IPS DF 4.7 (cell line): ENCODE results near the gene PER2.
A peak's percentile ranks its signal among the peaks of the same experiment; 100 is the strongest.

Experiments
- DNase-seq: peaks from one replicate; pipeline ENCODE4 v3.0.0-alpha.2; 2013; ENCODE audit warnings: low spot score; ENCODE audit errors: extremely low read depth

The PER2 gene

GRCh38 chr2:238308177-238308576 lies 19.8 kb upstream of the PER2 start:
- no peak for DNase-seq

GRCh38 chr2:238306672-238306998 lies 18.2 kb upstream of the PER2 start:
- DNase-seq, result no peak

- no peak for DNase-seq
Observed at GRCh38 chr2:238305965-238306671, 17.7 kb upstream of the PER2 start.

GRCh38 chr2:238305092-238305862 lies 16.9 kb upstream of the PER2 start:
- no peak for DNase-seq

DNA sequence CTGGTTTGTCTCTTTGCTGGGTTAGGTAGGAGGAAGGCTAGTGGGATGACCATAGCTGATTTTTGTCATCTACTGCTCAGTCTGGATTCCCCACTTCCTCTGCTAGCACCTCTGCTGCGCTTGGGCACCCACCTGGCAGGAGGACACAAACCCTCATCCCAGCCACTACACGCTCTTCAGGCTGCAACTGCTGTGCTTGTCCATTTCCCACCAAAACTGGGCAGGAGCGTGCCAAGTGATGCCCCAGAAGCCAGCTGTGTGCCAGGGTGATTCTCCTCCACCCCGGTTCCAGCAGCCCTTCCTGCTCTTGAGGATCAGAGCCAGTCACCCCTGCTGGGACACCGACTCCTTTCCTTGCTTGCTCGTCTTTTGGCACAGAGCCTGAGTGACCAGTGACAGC lies 15.7 kb upstream of the PER2 start:
- DNase-seq, result no peak

GRCh38 chr2:238302751-238303150 lies 14.3 kb upstream of the PER2 start:
- DNase-seq, result no peak

DNA sequence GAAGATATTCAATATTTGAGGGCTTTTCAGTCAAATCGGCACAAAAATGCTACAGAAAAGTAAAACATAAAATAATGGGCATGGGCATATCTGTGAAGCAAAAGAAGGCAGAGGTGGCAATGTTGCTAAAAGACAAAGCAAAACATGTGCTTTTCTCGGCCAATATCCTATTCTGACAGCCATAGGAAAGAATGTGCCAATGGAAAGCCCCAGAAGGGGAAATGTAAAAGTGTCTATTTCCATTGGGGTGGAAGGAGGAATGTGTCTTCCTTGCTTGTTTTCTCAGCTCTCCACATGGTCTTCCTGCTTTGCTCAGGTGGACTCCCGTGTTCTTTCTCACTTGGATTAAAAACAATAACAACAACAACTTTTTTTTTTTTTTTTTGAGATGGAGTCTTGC lies 13.7 kb upstream of the PER2 start:
- DNase-seq, result no peak

DNA sequence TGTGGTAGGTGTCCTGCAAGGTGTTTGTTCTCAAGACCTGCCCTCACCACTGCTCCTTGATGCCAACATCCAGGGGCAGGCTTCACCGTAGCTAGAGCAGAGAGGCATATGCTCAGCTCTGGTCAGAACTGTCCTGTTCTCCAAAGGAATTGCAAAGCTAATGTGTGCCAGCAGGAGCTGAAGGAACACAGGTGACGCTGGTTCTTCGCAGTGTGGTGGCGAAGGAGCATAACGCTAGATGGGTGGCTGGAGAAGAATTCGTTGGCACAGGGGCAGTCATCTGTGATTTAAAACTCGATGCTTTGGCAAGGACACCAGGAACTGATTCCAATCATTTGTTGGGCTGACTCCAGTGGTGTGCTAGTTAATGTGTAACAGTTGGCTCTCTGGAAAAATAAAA lies 11.4 kb upstream of the PER2 start:
- no peak for DNase-seq

DNA sequence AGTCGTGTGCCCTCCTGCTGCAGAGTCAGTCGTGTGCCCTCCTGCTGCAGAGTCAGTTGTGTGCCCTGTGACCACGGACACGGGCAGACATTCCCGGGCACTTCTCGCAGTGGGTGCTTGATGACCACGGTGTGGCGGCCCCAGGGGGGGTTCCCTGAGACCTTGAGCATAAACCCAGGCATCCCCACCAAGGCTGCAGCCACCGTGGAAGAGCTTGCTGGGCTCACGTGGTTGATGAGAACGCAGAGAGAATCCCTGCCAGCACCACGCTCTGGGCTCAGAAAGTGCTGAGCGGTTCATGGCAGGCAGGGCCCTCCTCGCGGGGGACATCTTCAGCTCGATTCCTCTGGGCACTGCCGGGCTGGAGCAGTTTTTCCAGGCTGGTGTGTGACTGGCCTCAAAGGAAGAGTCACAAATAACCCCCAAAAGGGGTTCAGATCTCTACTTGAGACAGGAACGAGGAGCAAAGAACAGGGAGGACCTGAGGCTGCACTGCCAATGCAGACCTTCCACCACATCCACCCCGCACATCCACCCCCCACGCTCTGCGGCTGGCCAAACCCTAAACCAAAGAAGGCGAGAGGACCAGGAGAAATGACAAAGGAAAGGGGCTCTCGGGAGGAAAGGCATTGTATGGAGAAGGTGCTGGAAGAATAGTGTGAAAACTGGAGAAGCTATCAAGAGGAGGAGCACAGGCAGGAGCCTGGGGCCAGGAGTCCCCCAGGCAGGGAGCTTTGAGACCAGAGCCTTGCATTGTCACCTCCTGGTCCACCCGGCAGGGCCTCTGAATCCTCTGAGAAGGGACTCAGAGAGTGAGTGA lies 8.4 kb upstream of the PER2 start:
- DNase-seq, result no peak

DNA sequence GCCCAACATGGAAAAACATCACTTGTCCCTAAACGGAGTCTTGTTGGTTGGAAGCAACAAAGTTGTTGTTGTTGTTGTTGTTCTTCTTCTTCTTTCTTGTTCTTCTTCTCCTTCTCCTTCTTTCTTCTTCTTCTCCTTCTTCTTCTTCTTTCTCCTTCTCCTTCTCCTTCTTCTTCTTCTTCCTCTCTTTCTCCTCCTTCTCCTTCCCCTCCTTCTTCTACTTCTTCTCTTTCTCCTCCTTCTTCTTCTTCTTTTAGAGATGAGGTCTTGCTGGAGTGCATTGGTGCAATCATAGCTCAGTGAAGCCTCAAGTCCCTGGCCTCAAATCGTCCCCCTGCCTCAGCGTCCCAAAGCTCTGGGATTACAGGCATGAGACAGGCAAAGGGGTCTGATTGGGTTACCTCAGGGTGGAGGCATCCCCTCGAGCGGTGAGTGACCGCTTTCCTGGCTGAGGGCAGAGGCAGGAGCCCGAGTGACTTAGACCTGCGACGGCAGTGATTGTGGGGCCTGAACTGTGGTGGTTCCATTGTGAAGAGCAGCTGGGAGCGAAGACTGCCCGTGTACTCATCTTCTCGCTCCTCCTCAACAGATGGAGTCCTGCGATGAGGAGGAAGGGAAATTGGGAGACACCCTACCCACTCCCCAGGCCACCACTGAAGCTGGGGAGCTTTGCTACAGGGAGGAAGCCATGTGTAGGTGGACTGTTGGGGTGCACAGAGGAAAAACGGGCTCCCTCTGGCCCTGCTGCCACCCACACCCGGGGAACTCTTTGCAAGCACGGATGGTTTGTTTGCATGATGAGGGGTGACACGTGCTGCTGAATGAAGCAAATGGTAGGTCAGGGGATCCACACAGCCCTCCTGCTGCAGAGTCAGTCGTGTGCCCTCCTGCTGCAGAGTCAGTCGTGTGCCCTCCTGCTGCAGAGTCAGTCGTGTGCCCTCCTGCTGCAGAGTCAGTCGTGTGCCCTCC lies 7.0 kb upstream of the PER2 start:
- DNase-seq, result no peak

- DNase-seq, result no peak
Observed at GRCh38 chr2:238294393-238295143, 6.2 kb upstream of the PER2 start.

DNA sequence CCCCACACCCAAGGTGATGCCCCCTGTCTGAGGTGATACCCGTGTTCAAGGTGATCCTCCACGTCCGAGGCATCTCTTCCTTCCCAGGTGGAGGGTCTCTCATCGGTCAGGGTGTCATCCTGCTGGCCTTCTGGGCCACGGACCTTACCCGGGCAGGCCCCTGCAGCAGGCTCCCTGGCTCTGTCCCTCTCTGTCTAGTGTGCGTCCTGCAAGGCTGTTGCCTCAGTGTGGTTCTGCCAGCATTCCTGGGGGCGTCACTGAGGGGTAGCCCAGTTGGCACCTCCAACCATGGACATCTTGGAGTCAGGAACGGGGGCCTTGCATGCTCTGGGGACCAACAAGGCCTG lies 5.6 kb upstream of the PER2 start:
- DNase-seq, result no peak

GRCh38 chr2:238291550-238292281 lies 3.3 kb upstream of the PER2 start:
- DNase-seq, result no peak

DNA sequence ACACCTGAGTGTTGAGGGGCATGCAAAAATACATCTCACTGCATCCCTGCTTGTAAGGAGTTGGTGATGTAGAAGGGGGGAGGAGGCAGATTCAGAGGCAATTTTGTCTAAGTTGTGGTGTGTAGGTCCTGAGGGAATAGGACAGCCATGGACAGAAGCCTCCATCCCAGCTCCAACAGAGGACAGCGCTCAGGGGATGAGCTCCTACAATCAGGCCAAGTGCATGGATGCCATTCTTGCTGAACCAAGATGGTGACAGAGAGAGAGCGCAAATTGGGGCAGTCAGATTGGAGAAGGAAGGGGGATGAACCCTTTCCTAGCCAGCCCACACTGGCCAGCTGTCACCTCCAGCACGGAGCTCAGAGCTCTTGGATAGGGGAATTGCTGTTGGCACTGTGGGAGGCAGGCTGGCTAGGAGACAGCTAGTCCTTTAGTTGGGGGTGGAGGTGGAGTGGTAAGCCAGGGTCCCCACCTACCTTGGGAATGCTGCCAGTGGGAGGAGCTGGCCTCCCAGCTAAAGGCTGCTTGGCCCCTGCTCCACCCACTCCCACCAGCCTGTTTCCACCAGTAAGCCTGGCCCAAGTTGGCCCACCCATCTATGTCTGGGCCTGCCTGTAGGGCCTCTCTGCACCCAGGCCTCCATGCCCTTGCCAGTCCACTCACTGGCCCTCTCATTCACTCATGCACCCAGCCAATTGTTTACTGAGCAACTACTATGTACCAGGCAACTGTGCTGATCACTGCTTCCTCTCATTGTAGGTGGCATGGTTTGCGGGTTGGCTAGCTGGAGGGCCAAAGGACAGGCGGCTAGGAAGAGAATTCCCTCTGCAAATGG lies 2.5 kb upstream of the PER2 start:
- no peak for DNase-seq

GRCh38 chr2:238290091-238290509 lies 1.7 kb upstream of the PER2 start:
- no peak for DNase-seq

- no peak for DNase-seq
Observed at GRCh38 chr2:238289574-238289973, 1.2 kb upstream of the PER2 start.

- peak; percentile 98 for DNase-seq
Observed at GRCh38 chr2:238288650-238289573, 502 bp upstream of the PER2 start.
